WI38 (cell line): ENCODE measurements around the gene NTN4.

ENCODE experiments used
- H3K4me3 ChIP-seq: 2 replicates; pipeline ENCODE4 v1.5.1; 2011; ENCODE audit warnings: low read depth, mild to moderate bottlenecking, control low read depth, low read length
- CTCF ChIP-seq: IDR thresholded peaks from 2 replicates; pipeline ENCODE4 v1.5.1; 2012; ENCODE audit warnings: low read depth, mild to moderate bottlenecking, control low read depth, low read length

The NTN4 gene

GRCh38 chr12:95720146-95720545 is 70.4 kb downstream of the NTN4 start:
- no peak overlapping the region for H3K4me3 ChIP-seq
- no peak for TF ChIP-seq CTCF

- no peak overlapping the region for H3K4me3 ChIP-seq
- no peak for TF ChIP-seq CTCF
These were observed 71.8 kb downstream of the NTN4 start for GRCh38 chr12:95718772-95719171.

- TF ChIP-seq CTCF = no peak
- H3K4me3 ChIP-seq = no peak overlapping the region
These were observed 72.5 kb downstream of the NTN4 start for GRCh38 chr12:95718006-95718431.

GRCh38 chr12:95717316-95717928 is 73.1 kb downstream of the NTN4 start:
- no peak for TF ChIP-seq CTCF
- no peak overlapping the region for H3K4me3 ChIP-seq

DNA sequence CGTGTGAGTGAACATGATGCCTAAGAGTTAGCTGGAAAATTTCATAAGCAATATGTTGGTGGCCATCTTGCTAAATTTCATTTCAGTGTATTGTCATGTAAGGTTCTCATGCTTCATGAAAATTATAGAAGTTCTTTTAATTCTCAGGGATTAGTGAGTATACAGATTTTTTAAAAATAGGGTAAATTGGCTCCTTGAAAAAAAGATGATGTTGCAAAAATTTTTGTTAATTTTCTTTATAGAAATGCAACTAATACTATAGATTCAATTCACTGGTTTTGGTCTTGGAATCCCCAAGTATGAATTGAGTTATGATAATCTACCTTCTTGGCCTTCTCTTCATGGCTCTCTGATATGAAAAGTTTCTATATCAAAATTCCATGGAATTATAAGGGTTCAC is 75.4 kb downstream of the NTN4 start:
- no peak for TF ChIP-seq CTCF

DNA sequence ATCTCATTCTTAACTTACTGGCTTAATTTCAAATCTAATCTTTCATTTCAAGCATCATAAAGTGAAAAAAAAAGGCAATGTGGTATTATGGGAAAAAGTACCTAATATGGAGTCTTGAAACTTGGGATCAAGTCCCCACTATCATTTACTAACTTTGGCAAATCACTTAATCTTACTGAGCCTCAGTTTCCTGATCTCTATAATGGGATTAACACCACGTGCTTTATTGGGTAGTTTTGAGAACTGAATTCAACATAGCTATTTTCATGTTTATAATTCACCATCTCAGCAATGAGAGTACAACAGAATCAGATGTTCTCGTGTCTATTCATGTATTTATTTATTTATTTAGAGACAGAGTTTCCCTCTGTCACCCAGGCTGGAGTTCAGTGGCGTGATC is 78.3 kb downstream of the NTN4 start:
- H3K4me3 ChIP-seq = no peak overlapping the region
- TF ChIP-seq CTCF = no peak

More for the DNA sequence above, 75.4 kb downstream of the NTN4 start:
- H3K4me3 ChIP-seq = no peak overlapping the region

DNA sequence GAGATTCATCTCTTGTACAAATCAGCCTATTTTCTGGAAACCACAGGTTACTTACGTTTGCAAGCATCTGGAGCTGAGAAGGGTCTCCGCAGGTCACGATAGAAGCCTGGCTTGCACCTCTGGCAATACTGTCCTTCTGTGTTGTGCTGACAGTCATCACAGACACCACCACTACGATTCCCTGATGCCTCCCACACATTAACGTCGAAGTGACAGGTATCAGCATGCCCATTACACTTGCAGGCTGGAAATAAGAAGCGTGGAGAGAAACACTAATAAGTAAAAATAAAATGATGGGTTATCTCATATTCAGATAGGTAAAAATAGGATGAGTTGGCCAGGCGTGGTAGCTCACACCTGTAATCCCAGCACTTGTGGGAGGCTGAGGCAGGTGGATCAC is 80.2 kb downstream of the NTN4 start:
- no peak for TF ChIP-seq CTCF
- no peak overlapping the region for H3K4me3 ChIP-seq
